Progenitor cell of endocrine pancreas (in vitro differentiated cells): Measurements from ENCODE around the gene MAST4. TPM values are rescaled to one million over a fixed set of nuclear protein-coding genes. Genes with fewer than 3 reads are reported as not detected.

Source experiments
- DNase-seq: peaks from one replicate; pipeline ENCODE4 v3.0.0; 2021; ENCODE audit warnings: low spot score; ENCODE audit not compliant: unreplicated experiment
- H3K27ac Mint-ChIP-seq: 2 replicates; pipeline ENCODE4 v1.8.0; 2021; ENCODE audit warnings: mild to moderate bottlenecking, moderate library complexity, mixed read lengths
- H3K27me3 Mint-ChIP-seq: 2 replicates; pipeline ENCODE4 v1.8.0; 2021; ENCODE audit warnings: mixed read lengths
- H3K36me3 Mint-ChIP-seq: 2 replicates; pipeline ENCODE4 v1.8.0; 2022; ENCODE audit warnings: mixed read lengths; ENCODE audit not compliant: insufficient read depth
- H3K4me1 Mint-ChIP-seq: 2 replicates; pipeline ENCODE4 v1.8.0; 2021; ENCODE audit warnings: low read depth, mixed read lengths
- H3K4me3 Mint-ChIP-seq: 2 replicates; pipeline ENCODE4 v1.8.0; 2021; ENCODE audit warnings: low read depth, mild to moderate bottlenecking, moderate library complexity, mixed read lengths
- H3K9me3 Mint-ChIP-seq: 2 replicates; pipeline ENCODE4 v1.8.0; 2021; ENCODE audit warnings: low read depth, mixed read lengths
- CTCF ChIP-seq: fragments of 200-600 bp; sonication (generic); IDR thresholded peaks from one replicate; pipeline ENCODE4 v1.5.0; 2021; ENCODE audit warnings: antibody characterized with exemption, mild to moderate bottlenecking; ENCODE audit not compliant: unreplicated experiment
- total RNA-seq: library from RNA; stranded (reverse); gene quantifications from 2 replicates; pipeline ENCODE4 v1.2.1, GENCODE V29; 2021

MAST4 gene
- total RNA-seq, 1 donor from 2014 or later, result 45.3 TPM

GRCh38 chr5:66881480-66882161 is 285.4 kb downstream of the MAST4 start:
- no peak for DNase-seq
- no peaks in the 10 kb centered on the region for H3K27me3 Mint-ChIP-seq
- peaks cover 21% of the 10 kb centered on the region for H3K4me1 Mint-ChIP-seq
- TF ChIP-seq CTCF, result no peak
- H3K4me3 Mint-ChIP-seq, result no peak overlapping the region
- H3K9me3 Mint-ChIP-seq, result no peaks in the 10 kb centered on the region
- H3K36me3 Mint-ChIP-seq, result peaks cover 4% of the 10 kb centered on the region
- no peak overlapping the region for H3K27ac Mint-ChIP-seq

DNA sequence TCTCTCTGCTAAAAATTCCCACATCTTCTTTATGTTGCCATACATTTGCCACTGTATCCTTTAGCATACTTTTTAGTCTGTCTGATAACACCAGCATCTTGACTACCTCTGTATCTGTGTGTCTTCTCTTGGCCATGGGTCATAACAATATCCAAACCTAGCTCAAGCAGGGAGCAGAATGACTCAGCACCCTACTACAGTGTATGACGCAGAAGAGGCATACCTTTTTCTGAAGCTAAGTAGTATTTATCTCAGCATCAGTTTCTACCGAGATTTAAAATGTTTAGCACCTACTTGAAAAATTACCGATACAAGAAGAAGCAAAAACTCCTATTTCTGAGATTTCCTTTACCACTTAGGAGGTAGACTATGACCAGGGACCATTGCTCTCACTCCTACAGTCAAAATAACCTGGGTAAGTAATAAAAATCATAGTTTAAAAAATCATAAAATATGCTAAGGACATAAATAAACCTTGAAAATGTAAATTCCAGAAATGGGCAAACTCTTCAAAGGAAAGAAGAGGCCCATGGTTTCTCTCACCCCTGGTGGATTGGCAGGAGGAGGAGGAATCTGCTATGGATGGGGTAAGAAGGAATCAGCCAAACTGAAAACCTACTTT is 286.5 kb downstream of the MAST4 start:
- H3K4me3 Mint-ChIP-seq, result no peak overlapping the region
- H3K36me3 Mint-ChIP-seq, result peaks cover 2% of the 10 kb centered on the region
- no peaks in the 10 kb centered on the region for H3K27me3 Mint-ChIP-seq
- TF ChIP-seq CTCF, result no peak
- H3K9me3 Mint-ChIP-seq, result no peaks in the 10 kb centered on the region
- DNase-seq, result no peak
- H3K4me1 Mint-ChIP-seq, result peaks cover 21% of the 10 kb centered on the region
- H3K27ac Mint-ChIP-seq, result no peak overlapping the region

DNA sequence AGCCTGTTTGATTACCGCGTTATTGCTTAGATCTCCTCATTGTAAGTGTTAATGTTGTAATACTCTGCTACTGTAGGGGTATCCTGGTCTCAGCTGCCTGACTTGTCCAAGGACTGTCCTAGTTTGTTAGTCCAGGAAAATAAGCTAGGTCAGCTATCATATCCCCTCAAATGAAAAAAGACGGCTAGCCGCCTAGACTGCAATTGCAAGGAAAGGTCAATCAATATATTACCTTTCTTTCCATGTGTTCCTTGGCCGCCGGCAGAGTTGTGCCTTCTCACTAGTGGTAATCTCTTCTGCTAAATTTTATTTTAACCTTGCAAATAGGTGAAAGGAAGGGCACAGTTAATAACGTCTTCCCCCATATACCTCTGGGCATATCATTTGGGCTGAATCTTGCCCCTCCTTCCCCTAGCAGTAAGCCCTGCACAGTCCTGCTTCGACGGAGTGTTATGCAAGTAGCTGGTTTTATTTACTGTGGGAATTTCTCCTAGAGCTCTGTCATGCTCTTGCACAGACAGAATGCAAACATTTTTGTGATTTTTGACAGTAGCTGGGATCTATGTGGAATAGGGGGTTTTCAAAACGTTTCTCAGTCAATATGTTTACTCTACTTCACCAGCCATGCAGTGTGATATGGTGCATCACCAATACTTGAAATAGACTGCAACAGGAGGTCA is 288.5 kb downstream of the MAST4 start:
- Mint-ChIP-seq H3K27me3 (no peaks in the 10 kb centered on the region), H3K27ac (no peak overlapping the region), H3K36me3 (peaks cover 2% of the 10 kb centered on the region), H3K4me1 (peaks cover 22% of the 10 kb centered on the region), H3K4me3 (no peak overlapping the region), H3K9me3 (no peaks in the 10 kb centered on the region)
- DNase-seq, result no peak
- no peak for TF ChIP-seq CTCF

DNA sequence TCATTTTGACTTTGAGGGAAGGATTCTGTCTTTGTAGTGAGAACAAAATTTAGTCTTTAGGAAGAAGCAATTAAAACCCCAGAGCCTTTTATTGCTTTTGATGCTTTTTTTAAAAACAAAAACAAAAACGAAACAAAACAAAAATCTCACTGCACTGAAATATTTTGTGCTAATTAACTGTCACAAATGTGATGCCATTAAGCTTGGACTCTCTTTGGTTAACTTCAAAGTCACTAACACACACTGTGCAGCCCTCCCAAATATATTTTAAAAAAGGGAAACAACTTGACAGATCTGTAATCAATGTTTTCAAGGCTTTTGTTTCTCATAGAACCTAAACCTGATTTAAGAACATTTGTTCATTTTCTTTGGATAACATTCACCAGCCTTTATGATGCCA is 290.7 kb downstream of the MAST4 start:
- no peak for DNase-seq
- H3K27ac Mint-ChIP-seq, result no peak overlapping the region
- H3K9me3 Mint-ChIP-seq, result no peaks in the 10 kb centered on the region
- no peak for TF ChIP-seq CTCF
- H3K27me3 Mint-ChIP-seq, result no peaks in the 10 kb centered on the region
- no peak overlapping the region for H3K4me3 Mint-ChIP-seq
- no peaks in the 10 kb centered on the region for H3K36me3 Mint-ChIP-seq
- peaks cover 14% of the 10 kb centered on the region for H3K4me1 Mint-ChIP-seq

GRCh38 chr5:66888613-66889012 is 292.4 kb downstream of the MAST4 start:
- no peak for TF ChIP-seq CTCF
- Mint-ChIP-seq H3K4me3 (no peak overlapping the region), H3K27me3 (no peaks in the 10 kb centered on the region), H3K36me3 (no peaks in the 10 kb centered on the region), H3K9me3 (no peaks in the 10 kb centered on the region), H3K4me1 (peaks cover 11% of the 10 kb centered on the region), H3K27ac (no peak overlapping the region)
- no peak for DNase-seq
